ENCODE measurements around the gene TENM3. TPM values are rescaled to one million over a fixed set of nuclear protein-coding genes. Genes with fewer than 3 reads are reported as not detected.

The TENM3 gene
- total and polyA plus RNA-seq, 2 of the 8 experiments (the other 6 are each of a cell fraction or from before 2014, with no cell fraction given) = 36.9 to 69.3 TPM

DNA sequence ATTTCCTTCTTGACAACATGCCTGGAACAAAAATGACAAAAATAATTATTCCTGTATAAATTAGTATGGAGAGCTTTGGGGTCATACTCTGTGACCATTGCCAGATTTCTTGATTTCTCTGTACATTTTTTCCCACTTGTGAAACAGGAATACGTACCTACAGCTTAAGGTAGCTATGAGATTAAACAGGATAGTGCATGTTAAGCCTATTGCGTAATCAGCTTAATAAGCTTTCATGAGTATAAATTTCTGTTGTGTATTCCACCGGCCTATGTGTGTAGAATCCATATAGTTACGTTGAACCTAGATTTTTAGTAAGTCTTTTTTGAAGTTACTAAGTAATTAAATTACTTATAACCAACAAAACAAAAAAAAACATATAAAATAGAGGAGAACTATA lies 339.0 kb downstream of the TENM3 start:
- no peaks in the 10 kb centered on the region for H4K20me1 ChIP-seq (replicated peaks in 1 of 2; ENCODE audit: control insufficient read depth in 1 of 2, insufficient read depth in 2 of 2, low read length in 2 of 2)
- no peak for FAIRE-seq
- H2BK15ac ChIP-seq (ENCODE audit: low read length) = no peak overlapping the region
- CTCF ChIA-PET (ENCODE audit: partially characterized antibody) = no interaction called here
- WGBS, 2 experiments (ENCODE audit: extremely low coverage in 1 of 2, insufficient coverage in 1 of 2, insufficient read length in 1 of 2, insufficient replicate concordance in 2 of 2, low coverage in 1 of 2, low lambda C conversion rate in 2 of 2, missing lambda C conversion rate in 1 of 2) = 69% methylated on average over 4 of the region's 4 CpGs; no CpG with 5 or more reads in 1 of the 2 experiments
- no peak overlapping the region for H3K4ac ChIP-seq (replicated peaks; ENCODE audit: insufficient read length, low read depth, low read length)
- H4K8ac ChIP-seq (ENCODE audit: extremely low read depth, insufficient read depth, low read length) = no peak overlapping the region
- no peak overlapping the region for H3K18ac ChIP-seq (ENCODE audit: extremely low read depth, low read length)
- H2BK5ac ChIP-seq (ENCODE audit: low read depth, low read length) = no peak overlapping the region
- H3K4me1 ChIP-seq (replicated peaks in 1 of 4; ENCODE audit: control insufficient read depth in 3 of 4, insufficient read depth in 4 of 4, low read length in 3 of 4) = peaks cover 0 to 6% (median 5%) of the 10 kb centered on the region in 4 experiments; a peak in 4 of 7 replicates
- H2AFZ ChIP-seq (ENCODE audit: low read length) = no peak overlapping the region
- no peaks in the 10 kb centered on the region for H3K23me2 ChIP-seq (ENCODE audit: low read depth, low read length)
- no peak overlapping the region for H2BK120ac ChIP-seq (replicated peaks; ENCODE audit: low read depth, low read length)
- H3K79me2 ChIP-seq (ENCODE audit: control insufficient read depth in 1 of 2, insufficient read depth in 2 of 2, low read length in 2 of 2) = peaks cover 0 to 5% of the 10 kb centered on the region in 2 experiments; a peak in 2 of 4 replicates
- TF ChIP-seq, protein P1, sequence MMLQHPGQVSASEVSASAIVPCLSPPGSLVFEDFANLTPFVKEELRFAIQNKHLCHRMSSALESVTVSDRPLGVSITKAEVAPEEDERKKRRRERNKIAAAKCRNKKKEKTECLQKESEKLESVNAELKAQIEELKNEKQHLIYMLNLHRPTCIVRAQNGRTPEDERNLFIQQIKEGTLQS (IDR thresholded peaks at IDR 0.05; ENCODE audit: insufficient read depth, low read depth, low read length) = no peak
- TF ChIP-seq, protein P2, sequence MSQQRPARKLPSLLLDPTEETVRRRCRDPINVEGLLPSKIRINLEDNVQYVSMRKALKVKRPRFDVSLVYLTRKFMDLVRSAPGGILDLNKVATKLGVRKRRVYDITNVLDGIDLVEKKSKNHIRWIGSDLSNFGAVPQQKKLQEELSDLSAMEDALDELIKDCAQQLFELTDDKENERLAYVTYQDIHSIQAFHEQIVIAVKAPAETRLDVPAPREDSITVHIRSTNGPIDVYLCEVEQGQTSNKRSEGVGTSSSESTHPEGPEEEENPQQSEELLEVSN (IDR thresholded peaks at IDR 0.05) = no peak
- TF ChIP-seq SP1 (IDR thresholded peaks at IDR 0.05; ENCODE audit: low read depth, low read length) = no peak
- no peak for TF ChIP-seq TAF7 (optimal IDR thresholded peaks at IDR 0.05; ENCODE audit: borderline replicate concordance, low read depth, low read length)
- no peak for TF ChIP-seq KDM5A (IDR thresholded peaks at IDR 0.05; ENCODE audit: low read length)
- no peak for TF ChIP-seq RFX5 (IDR thresholded peaks at IDR 0.05; ENCODE audit: borderline replicate concordance, low read depth, low read length)
- no peak for TF ChIP-seq TAF1 (IDR thresholded peaks at IDR 0.05; ENCODE audit: low read depth, low read length)
- no peak for TF ChIP-seq SIN3A (conservative IDR thresholded peaks at IDR 0.05 in 1 of 2, IDR thresholded peaks at IDR 0.05 in 1 of 2; ENCODE audit: low read depth in 1 of 2, low read length in 2 of 2)
- TF ChIP-seq BRCA1 (IDR thresholded peaks at IDR 0.05; ENCODE audit: low read depth, low read length) = no peak
- TF ChIP-seq TCF12 (IDR thresholded peaks at IDR 0.05; ENCODE audit: low read depth, low read length) = no peak
- no peak for TF ChIP-seq KDM1A (IDR thresholded peaks at IDR 0.05; ENCODE audit: borderline replicate concordance, low read length)
- TF ChIP-seq GABPA (IDR thresholded peaks at IDR 0.05; ENCODE audit: borderline replicate concordance, insufficient read depth, low read length) = no peak
- no peak for TF ChIP-seq NRF1 (IDR thresholded peaks at IDR 0.05; ENCODE audit: low read depth, low read length)
- no peak overlapping the region for H4K5ac ChIP-seq (ENCODE audit: insufficient read length, low read depth, low read length)
- no peak overlapping the region for H3K23ac ChIP-seq (ENCODE audit: insufficient read length)
- peaks cover 3% of the 10 kb centered on the region; the same call in 1 of the 2 replicates for H3K79me1 ChIP-seq (ENCODE audit: low read depth, low read length)
- no peak overlapping the region for H2AK5ac ChIP-seq (ENCODE audit: low read depth, low read length)
- H3K14ac ChIP-seq (ENCODE audit: insufficient read length) = no peak overlapping the region
- H3K36me3 ChIP-seq (ENCODE audit: control insufficient read depth in 2 of 4, insufficient read depth in 4 of 4, low read length in 3 of 4) = no peaks in the 10 kb centered on the region
- H2BK20ac ChIP-seq (ENCODE audit: low read length) = no peak overlapping the region
- H3K27me3 ChIP-seq (replicated peaks in 1 of 4; ENCODE audit: control insufficient read depth in 3 of 4, extremely low read depth in 1 of 4, insufficient read depth in 3 of 4, low read length in 3 of 4) = no peaks in the 10 kb centered on the region
- no peak overlapping the region for H3K4me2 ChIP-seq (ENCODE audit: insufficient read depth in 1 of 2, low read depth in 2 of 2, low read length in 2 of 2)
- H3K9me3 ChIP-seq (ENCODE audit: insufficient read depth in 2 of 2, low read depth in 1 of 2, low read length in 1 of 2) = no peaks in the 10 kb centered on the region
- no peak overlapping the region for H3K56ac ChIP-seq (replicated peaks; ENCODE audit: insufficient read length, low read depth, low read length)
- no peak for DNase-seq (ENCODE audit: low read depth in 1 of 2, low spot score in 2 of 2)
- H3K9ac ChIP-seq (replicated peaks in 1 of 4; ENCODE audit: extremely low read depth in 1 of 4, low read depth in 3 of 4, low read length in 3 of 4) = no peak overlapping the region
- H3K27ac ChIP-seq (ENCODE audit: low read depth, low read length) = no peak overlapping the region
- no peak overlapping the region for H3K4me3 ChIP-seq (ENCODE audit: extremely low read depth in 1 of 4, insufficient read depth in 2 of 4, low read depth in 3 of 4, low read length in 4 of 4)
- POLR2A ChIA-PET (ENCODE audit: partially characterized antibody) = no interaction called here
- H2BK12ac ChIP-seq (ENCODE audit: low read depth, low read length) = no peak overlapping the region
- no peak overlapping the region for H4K91ac ChIP-seq (replicated peaks; ENCODE audit: insufficient read length, low read length)
